GM23248 (cell line): ENCODE measurements around the gene DHDH.

Experiments
- EZH2 ChIP-seq: fragments of 200-600 bp; sonication (generic); IDR thresholded peaks from 2 replicates; pipeline ENCODE4 v1.6.1; 2018; ENCODE audit warnings: antibody characterized with exemption, mild to moderate bottlenecking; ENCODE audit not compliant: insufficient read depth, poor library complexity, severe bottlenecking
- EZH2phosphoT487 ChIP-seq: fragments of 200-600 bp; sonication (generic); IDR thresholded peaks from 2 replicates; pipeline ENCODE4 v1.6.1; 2018; ENCODE audit warnings: antibody characterized with exemption, moderate library complexity, mild to moderate bottlenecking, low read depth; ENCODE audit not compliant: insufficient read depth

DNA sequence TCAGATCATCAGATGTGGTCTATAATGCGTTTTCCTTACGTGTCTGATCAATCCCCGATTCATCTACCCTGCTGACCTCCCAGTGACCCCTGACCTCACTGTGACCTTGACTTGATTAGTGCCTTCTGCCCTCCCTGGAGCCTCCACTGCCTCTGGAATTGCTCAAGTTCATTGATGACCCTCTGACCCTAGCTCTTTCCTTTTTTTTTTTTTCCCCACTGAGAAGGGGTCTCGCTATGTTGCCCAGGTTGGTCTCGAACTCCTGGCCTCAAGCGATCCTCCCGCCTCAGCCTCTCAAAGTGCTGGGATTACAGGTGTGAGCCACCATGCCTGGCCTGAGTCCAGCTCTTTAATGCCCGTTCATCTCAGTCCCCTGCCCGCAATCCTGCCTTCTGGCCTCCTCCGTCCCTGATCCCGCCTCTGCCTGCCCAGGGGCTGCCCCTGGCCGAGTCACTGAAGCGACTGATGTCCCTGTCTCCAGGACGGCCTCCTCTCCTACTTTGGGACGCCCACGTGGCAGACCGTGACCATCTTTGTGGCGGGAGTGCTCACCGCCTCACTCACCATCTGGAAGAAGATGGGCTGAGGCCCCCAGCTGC is 27.7 kb downstream of the DHDH start:
- TF ChIP-seq EZH2 (no peak), EZH2phosphoT487 (no peak)
